Uterus (tissue), 4 donors: ENCODE measurements around the gene DEPDC4. TPM values are rescaled to one million over a fixed set of nuclear protein-coding genes. Genes with fewer than 3 reads are reported as not detected.

Experiments used
- DNase-seq, 2 donors: peaks; one replicate each; pipeline ENCODE4 v3.0.0-alpha.2; 2019 to 2020
- H3K27ac ChIP-seq, 2 donors: fragments of 200-600 bp; sonication (generic); 1 replicate in 1 of 2; 2 replicates in 1 of 2; pipeline ENCODE4 v1.5.1; 2016 to 2018
- H3K27me3 ChIP-seq, 2 donors: fragments of 200-600 bp; sonication (generic); one replicate each; pipeline ENCODE4 v1.5.1; 2018 to 2019; ENCODE audit warnings: control low read depth in 1 of 2
- H3K36me3 ChIP-seq, 2 donors: fragments of 200-600 bp; sonication (generic); one replicate each; pipeline ENCODE4 v1.5.1; 2019; ENCODE audit warnings: control low read depth in 1 of 2
- H3K4me1 ChIP-seq, 2 donors: fragments of 200-600 bp; sonication (generic); one replicate each; pipeline ENCODE4 v1.5.1; 2018 to 2019; ENCODE audit warnings: control low read depth in 1 of 2
- H3K4me3 ChIP-seq, 2 donors: fragments of 200-600 bp; sonication (generic); 1 replicate in 1 of 2; 2 replicates in 1 of 2; pipeline ENCODE4 v1.5.1; 2018 to 2019; ENCODE audit warnings: mild to moderate bottlenecking in 1 of 2
- H3K9me3 ChIP-seq, 2 donors: fragments of 200-600 bp; sonication (generic); one replicate each; pipeline ENCODE4 v1.5.1; 2019; ENCODE audit warnings: control low read depth in 1 of 2
- CTCF ChIP-seq, 4 experiments: fragments of 200-600 bp in 2 of 4; fragments of 450-650 bp in 2 of 4; sonication (generic) in 2 of 4; IDR thresholded peaks; one replicate each; pipeline ENCODE4 v1.5.1; 2016 to 2019; ENCODE audit warnings: antibody characterized with exemption in 4 of 4, mild to moderate bottlenecking in 2 of 4, moderate library complexity in 1 of 4
- POLR2A ChIP-seq, 2 donors: fragments of 450-650 bp; IDR thresholded peaks; one replicate each; pipeline ENCODE4 v1.6.1; 2016; ENCODE audit warnings: antibody characterized with exemption in 2 of 2, mild to moderate bottlenecking in 1 of 2, moderate library complexity in 1 of 2
- intact Hi-C: fragments of 100-400 bp; cut with DNase I; formaldehyde crosslinking; loops from one replicate; pipeline ENCODE4 v1.15.1; 2023; ENCODE audit warnings: low total_unique reads
- small RNA-seq: library from RNA; depleted of rRNA; stranded (forward); fragments of <200 nt; gene quantifications from one replicate; pipeline ENCODE3, GENCODE V24; 2016
- total RNA-seq, 4 donors: library from RNA; depleted of rRNA in 3 of 4; stranded (reverse); fragments of >200 nt in 3 of 4; gene quantifications; one replicate each; pipeline versions ENCODE4 v1.1.0 to v1.2.4, GENCODE V29; 2014 to 2023
- donor health status: DM: yes; HTN: yes; CAD: no.

Gene DEPDC4
- total RNA-seq, 4 donors from 2014 or later = 1.2 to 11.1 (median 1.6) TPM; not detected in 1

- no peak for TF ChIP-seq POLR2A (IDR thresholded peaks at IDR 0.05)
- TF ChIP-seq CTCF (IDR thresholded peaks at IDR 0.05) = no peak
- Histone ChIP-seq H3K9me3 (no peaks in the 10 kb centered on the region), H3K27ac (no peak overlapping the region), H3K4me3 (no peak overlapping the region), H3K4me1 (no peaks in the 10 kb centered on the region), H3K27me3 (no peaks in the 10 kb centered on the region), H3K36me3 (no peaks in the 10 kb centered on the region)
- no peak for DNase-seq
- intact Hi-C loops = no loop called here
These were observed 73.8 kb downstream of the DEPDC4 start for GRCh38 chr12:100193085-100193484.

Small RNAs within 50 kb of the gene (small RNA-seq; reads per million reads assigned to genes)
- not detected for gene RF00019

Other genes starting within 250 kb of the DEPDC4 start
- 10 to 100 TPM in 3 of 4 donors, 1 to 10 TPM in 1; 9.7 to 42.0 (median 25.1) TPM for gene BLTP3B, start 124.2 kb downstream of the DEPDC4 start, total RNA-seq
- 100 to 1,000 TPM in 1 of 4 donors, 10 to 100 TPM in 3; 13.8 to 131 (median 34.8) TPM for gene ACTR6, start 66.3 kb downstream of the DEPDC4 start, total RNA-seq
- 100 to 1,000 TPM in 1 of 4 donors, 10 to 100 TPM in 3; 24.6 to 103 (median 42.5) TPM for gene SCYL2, start 98 bp upstream of the DEPDC4 start, total RNA-seq
- 1 to 10 TPM in 1 of 4 donors, not detected in 3; 1.1 TPM for gene SLC17A8, start 90.0 kb upstream of the DEPDC4 start, total RNA-seq
- gene NR1H4, start 206.8 kb upstream of the DEPDC4 start, total RNA-seq = under 1 TPM in 1 of 4 donors, not detected in 3; 0.35 TPM